ENCODE results near the gene ACTR2.

GRCh38 chr2:65292461-65293011, 64.9 kb downstream of the ACTR2 start:
- TF ChIP-seq CTCF (IDR thresholded peaks at IDR 0.05) (no peak), POLR2AphosphoS5 (IDR thresholded peaks at IDR 0.05) (no peak)
